Activated CD8-positive, alpha-beta memory T cell treated with anti-CD3 and anti-CD28 coated beads, Interleukin-2, amount 50 U/mL, for 48 hours (primary cell): ENCODE data around the gene GALNT1.

Source experiments
- DNase-seq: peaks from one replicate; pipeline ENCODE4 v3.0.0-alpha.2; 2020

The GALNT1 gene

DNA sequence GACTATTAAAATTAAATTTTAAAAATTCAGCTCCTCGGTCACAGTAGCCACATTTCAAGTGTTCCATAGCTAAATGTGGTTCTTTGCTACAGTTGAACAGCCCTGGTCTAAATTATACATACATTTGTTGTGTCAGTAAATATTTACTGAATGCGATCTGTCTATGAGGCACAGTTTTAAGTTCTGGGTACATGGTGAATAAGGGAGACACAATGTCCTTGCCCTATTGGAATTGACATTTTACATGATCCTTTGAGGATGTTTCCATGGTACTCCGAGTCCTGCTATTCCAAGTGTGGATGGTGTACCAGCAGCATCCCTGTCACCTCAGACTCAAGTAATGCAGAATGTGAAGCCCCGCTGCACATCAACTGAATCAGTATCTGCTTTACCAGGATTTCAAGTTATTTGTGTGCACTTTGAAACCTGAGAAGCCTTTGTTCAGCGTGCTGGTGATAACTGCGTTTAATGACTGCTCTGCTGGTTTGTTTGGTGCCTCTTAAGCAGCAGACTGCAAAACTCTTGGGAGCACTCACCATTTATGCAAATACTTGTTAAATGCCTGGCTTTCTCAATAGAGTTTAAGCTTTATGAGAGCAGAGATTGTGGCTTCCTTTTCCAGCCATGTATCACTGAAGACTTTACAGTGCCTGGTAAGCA, 1.5 kb downstream of the GALNT1 start:
- no peak for DNase-seq

DNA sequence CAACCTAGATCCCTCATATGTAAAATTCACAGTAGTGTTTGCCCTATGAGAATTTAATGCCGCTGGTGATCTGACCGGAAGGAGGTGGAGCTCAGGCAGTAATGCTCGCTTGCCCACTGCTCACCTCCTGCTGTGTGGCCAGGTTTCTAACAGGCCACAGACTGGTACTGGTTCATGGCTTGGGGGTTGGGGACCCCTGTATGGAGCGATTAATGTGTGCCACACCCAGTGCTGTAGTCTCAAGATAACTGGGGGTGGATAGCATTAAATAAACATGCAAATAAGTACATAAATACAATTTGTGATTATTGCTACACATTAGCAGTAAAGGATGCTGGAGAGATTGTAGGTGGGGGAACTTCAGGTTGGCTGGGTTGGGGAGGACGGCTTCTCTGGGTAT, 3.2 kb downstream of the GALNT1 start:
- no peak for DNase-seq

GRCh38 chr18:35585608-35586007, 4.1 kb downstream of the GALNT1 start:
- DNase-seq = no peak

GRCh38 chr18:35588122-35588521, 6.6 kb downstream of the GALNT1 start:
- no peak for DNase-seq

DNA sequence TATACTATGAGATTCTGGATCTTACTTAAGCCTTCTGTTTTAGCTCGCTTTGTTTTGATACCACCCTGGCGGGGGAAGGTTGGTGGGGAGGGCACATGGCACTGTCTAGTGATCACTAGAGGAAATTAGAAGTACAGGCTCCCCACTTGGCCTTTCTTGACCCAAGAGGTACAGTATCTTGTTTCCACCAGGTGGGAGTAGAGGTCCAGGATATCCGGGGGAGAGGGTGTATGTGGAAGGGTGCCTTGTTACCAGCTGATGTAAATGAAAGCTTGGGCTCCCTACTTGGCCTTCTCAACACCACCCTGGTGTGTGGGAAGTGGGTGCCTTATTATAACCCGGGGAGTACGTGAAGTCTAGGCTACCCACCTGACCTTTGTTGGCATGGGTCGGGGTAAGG, 7.5 kb downstream of the GALNT1 start:
- no peak for DNase-seq

- no peak for DNase-seq
Observed at GRCh38 chr18:35589546-35589945, 8.0 kb downstream of the GALNT1 start.

GRCh38 chr18:35590935-35591334, 9.4 kb downstream of the GALNT1 start:
- DNase-seq = no peak

- DNase-seq = no peak
Observed at GRCh38 chr18:35592298-35592697, 10.8 kb downstream of the GALNT1 start.

GRCh38 chr18:35593859-35594258, 12.3 kb downstream of the GALNT1 start:
- DNase-seq = no peak

GRCh38 chr18:35597758-35598157, 16.2 kb downstream of the GALNT1 start:
- DNase-seq = no peak

DNA sequence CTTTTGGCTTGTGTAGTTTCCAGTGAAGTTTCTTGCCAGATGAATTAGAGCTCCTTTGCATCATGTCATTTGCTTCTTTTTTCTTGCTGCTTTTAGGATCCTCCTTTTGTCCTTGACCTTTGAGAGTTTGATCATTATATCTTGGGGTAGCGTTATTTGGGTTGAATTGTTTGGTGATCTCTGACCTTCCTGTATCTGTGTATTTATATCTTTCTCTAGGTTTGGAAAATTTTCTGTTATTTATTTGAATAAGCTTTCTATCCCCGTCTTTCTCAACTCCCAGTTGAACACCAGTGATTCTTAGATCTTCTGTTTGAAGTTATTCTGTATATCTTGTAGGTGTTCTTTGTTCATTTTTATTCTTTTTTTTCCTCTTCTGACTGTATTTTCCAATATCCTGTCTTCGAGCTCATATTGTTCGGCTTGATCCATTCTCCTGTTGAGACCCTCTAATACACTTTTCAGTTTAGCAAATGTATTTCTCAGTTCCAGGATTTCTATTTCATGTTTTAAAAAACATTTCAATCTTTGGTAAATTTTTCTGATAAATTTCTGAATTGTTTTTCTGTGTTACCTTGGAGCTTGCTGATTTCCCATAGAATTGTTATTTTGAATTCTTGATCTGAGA, 20.8 kb downstream of the GALNT1 start:
- DNase-seq = no peak

GRCh38 chr18:35603008-35603407, 21.5 kb downstream of the GALNT1 start:
- no peak for DNase-seq

GRCh38 chr18:35603528-35603927, 22.0 kb downstream of the GALNT1 start:
- DNase-seq = no peak

DNA sequence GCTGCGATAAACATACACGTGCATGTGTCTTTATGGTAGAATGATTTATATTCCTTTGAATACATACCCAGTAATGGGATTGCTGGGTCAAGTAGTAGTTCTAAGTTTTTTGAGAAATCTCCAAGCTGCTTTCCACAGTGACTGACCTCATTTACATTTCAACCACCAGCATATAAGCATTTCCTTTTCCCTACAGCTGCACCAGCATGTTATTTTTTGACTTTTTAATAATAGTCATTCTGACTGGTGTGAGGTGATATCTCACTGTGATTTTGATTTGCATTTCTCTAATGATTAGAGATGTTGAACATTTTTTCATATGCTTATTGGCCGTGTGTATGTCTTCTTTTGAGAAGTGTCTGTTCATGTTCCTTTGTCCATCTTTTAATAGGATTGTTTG, 22.8 kb downstream of the GALNT1 start:
- no peak for DNase-seq

DNA sequence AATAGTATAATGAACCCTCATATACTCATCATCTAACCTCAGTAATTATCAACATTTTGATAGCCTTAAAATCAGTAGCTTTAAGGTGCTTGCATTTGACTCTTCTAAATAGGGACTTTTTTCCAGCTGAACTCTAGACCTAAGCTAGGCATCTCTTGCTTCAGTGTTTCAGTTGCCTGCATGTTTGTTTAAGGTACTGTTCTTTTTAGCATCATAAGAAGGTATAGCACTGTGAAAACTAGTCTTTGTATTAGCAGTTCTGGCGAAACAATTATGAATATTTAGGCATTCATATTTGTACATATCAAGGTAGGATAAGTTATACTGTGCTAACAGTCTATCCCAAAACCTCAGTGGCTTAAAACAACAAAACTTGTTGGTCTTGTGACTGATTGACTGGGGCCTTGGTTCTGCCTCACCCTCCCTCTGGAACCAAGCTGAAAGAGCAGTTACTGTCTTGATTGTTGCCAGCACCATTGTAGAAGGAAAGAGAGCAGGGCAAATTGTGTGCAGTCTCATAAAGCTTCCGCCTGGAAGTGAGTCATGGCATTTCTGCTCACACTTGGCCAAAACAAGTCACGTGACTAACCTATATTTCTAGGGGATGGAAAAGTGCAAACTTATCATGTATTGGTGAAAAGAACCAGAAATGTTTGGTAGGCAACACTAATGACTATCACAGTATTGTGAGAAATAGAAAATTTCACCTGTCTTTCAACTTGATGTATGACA, 24.3 kb downstream of the GALNT1 start:
- DNase-seq = no peak

DNA sequence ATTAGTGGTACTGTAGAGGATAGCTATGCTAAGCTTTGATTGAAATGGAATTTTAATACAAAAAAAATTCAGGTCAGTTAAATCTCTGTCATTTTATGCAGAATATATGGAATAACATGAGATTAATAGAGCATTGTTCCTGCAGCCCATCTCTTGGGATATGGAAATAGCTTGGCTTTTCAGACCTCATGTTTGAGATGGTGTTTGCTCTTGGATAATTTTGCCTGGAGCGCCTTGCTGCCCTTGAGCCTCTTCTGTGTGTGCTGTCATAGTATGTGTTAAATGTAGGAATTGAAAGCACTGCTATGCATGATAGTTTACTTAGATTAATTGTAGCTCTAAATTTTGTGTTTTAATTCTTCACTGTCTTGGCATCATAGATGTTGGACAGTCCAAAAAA, 27.7 kb downstream of the GALNT1 start:
- no peak for DNase-seq

DNA sequence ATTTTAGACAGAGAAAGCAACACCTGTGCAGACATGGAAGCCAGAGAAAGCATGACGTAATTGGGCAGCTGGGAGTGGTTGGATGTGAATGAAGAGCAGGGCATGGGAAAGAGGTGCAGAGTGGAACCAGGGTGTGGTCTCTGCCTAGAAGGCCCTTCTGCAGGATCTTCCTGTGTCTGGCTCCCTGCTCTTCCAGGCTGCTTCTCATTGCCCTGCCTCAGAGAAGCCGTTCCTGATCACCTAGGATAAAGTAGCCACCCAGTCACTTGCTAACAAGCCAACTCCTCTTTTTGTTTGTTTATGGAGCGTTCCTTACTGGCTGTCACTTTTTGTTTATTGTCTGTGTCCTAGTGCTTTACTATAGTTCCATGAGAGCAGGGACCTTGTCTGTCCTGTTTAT, 28.5 kb downstream of the GALNT1 start:
- DNase-seq = no peak

GRCh38 chr18:35610724-35611123, 29.2 kb downstream of the GALNT1 start:
- DNase-seq = no peak

GRCh38 chr18:35611518-35611917, 30.0 kb downstream of the GALNT1 start:
- DNase-seq = no peak

DNA sequence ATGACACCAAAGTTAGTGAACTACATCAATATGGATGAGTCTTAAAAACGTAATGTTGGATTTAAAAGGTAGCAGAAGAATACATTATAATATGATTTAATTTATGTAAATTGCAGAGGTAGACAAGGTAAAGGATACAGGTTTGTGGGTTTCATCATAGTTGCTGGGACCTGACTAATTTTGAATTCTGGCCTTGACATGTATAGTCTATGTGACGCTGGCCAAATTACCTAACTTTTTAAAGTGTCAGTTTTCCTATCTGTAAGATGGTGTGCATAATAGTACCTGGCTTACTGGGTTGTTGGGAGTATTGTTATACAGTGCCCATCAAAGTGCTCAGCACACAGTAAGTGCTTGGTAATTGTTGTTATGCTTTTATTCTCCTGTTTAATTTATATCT, 34.5 kb downstream of the GALNT1 start:
- DNase-seq = no peak

- peak; percentile 61 for DNase-seq
Observed at GRCh38 chr18:35616664-35617423, 35.3 kb downstream of the GALNT1 start.

GRCh38 chr18:35617865-35618264, 36.3 kb downstream of the GALNT1 start:
- DNase-seq = no peak

GRCh38 chr18:35618289-35618688, 36.7 kb downstream of the GALNT1 start:
- no peak for DNase-seq

DNA sequence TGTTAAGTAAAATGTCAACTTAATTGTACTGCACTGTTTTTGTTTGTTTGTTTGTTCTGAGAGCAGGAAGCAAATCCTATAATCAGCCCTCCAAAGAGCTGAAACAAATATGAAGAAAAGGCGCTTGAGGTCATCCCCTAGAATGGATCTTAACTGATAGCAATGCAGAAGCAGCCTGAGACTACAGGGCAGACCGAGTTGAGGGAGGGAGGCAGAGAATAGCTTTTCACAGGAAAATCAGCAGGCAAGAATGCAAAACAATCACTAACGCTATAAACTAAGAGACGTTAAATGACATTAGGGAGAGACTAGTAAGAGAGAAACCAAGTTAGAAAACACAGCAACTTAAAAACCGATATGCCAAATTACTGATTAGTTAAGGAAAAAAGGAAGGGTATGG, 37.2 kb downstream of the GALNT1 start:
- no peak for DNase-seq
